Retinal pigment epithelial cell (primary cell): ENCODE data around the gene PRDM8.

Experiments used
- DNase-seq: peaks from one replicate; pipeline ENCODE4 v3.0.0-alpha.2; 2010; ENCODE audit warnings: low read depth
- H3K4me3 ChIP-seq: 2 replicates; pipeline ENCODE4 v1.5.1; 2011; ENCODE audit warnings: mild to moderate bottlenecking, low read length, control low read depth, moderate library complexity
- CTCF ChIP-seq: conservative IDR thresholded peaks from 2 replicates; pipeline ENCODE4 v1.5.1; 2011; ENCODE audit warnings: low read depth, low read length, control low read depth, inconsistent platforms

PRDM8 gene

DNA sequence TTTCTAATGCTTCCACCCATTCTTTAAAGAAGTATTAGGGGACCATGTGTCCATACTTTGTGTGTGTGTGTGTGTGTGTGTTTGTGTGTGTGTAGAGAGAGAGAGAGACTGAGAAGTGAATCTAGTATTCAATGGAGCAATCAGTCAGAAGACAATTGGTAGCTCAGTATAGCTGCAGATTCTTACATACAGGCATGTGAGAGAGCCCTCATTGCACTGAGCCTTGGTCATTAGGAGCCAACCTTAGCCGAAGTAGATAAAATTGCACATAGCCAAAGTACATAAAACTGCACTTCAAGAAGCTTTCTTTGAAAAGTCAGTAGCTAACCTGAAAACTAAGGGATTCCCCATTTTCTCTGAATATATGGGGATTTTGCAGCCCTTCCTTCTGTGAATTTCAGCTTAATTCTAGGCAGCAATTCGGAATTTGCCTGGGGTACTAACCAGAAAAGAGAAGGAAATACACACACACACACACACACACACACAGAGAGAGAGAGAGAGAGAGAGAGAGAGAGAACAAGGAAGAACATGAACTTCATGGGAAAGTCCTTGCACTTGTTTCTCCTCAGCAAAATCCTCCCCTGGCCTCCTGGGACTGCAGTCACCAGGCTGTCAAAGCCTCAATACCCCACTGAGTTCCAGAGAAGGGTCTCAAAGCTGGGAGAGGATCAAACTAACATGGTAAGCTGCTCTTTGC is 1.7 kb upstream of the PRDM8 start:
- no peak for DNase-seq
- no peak overlapping the region for H3K4me3 ChIP-seq
- no peak for TF ChIP-seq CTCF

GRCh38 chr4:80196259-80196921 is 913 bp upstream of the PRDM8 start:
- no peak for DNase-seq

DNA sequence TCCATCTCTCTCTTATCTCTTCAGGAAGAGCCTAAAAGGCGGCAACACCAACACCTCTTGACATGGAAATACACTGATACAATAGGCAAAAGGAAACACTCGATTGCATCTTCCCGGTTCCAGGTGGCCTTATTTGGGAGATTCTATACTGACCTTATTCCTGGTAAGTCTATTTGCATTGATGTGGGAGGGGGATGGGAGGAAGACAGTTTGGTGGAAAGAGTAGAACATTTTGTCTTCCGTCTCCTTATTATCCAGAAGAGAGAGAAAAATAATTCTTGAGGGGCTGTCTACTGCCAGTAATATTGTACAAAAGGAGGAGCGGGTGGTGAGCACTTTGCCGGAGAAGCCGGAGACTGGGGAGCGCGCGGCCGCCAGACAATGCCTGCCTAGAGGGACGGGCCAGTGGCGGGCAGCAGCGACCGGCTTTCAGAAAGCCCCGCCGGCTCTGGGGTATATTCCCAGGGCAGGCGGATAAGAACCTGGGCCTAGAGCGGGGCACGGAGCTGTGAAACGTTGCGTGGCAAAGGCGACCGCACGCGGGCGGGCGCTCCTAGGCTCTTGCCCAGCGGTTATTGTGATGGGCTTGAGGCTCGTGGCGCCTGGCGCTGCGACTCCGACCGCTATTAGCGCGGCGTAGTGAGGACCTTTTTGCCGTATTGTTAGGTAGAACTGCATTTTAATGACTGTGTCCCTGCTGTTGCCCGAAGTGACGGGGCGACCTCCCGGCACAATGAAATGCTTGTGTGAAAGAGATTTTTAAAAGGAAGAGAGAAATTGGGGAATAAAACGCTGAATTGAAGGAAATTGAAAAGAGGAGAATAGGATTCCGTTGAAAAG is 518 bp downstream of the PRDM8 start:
- TF ChIP-seq CTCF, result no peak
- DNase-seq, result no peak
- peak overlapping the region; percentile 42 for H3K4me3 ChIP-seq

More at GRCh38 chr4:80196259-80196921, 913 bp upstream of the PRDM8 start:
- TF ChIP-seq CTCF, result no peak
- H3K4me3 ChIP-seq, result peak overlapping the region; percentile 42

DNA sequence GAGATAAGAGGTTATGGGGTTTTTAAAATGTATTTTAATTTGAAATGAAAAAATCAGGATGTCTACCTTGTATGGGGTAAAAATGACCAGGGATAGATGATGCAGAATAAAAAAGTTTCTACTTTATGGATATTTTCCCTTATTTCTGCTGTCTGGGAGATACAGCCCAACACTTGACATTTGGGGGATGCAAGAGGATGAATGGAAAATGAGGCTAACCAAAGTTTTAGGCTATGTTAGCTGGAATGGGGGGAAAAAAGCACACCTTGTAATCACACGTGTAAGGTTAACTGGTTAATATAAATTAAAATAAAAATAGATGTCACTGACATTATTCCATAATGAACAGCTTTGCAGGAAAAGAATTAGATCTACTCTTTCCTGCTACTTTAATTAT is 1.1 kb downstream of the PRDM8 start:
- DNase-seq, result no peak
- H3K4me3 ChIP-seq, result no peak overlapping the region
- no peak for TF ChIP-seq CTCF

DNA sequence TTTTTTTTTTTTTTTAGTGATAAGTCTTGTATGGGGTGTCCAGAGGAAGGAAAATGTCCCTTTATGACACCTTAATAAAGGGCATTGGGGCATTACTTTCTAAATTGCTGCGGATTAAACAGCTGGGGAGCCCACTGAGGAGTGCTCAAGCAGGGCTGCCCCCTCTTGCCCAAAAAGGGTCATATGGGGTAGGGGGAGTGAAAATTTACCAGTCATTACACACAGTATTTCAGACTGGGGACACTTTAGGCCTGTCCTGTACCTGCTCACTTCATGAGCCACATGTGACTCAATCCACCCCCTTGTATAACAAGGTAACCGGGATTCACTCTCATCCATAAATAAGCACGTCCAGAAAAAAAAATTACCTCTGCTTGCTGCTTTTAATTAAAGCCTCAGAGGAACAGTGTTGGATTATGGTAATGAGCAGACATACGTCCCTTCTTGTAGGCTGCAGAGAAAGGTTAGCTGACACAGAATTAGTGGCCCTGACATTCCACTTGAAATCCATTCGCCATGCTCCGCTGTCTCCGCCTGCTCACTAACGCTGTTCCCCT is 1.8 kb downstream of the PRDM8 start:
- DNase-seq, result no peak
- no peak overlapping the region for H3K4me3 ChIP-seq
- TF ChIP-seq CTCF, result no peak

GRCh38 chr4:80199947-80200346 is 2.6 kb downstream of the PRDM8 start:
- DNase-seq, result no peak
- no peak overlapping the region for H3K4me3 ChIP-seq
- no peak for TF ChIP-seq CTCF
